ENCODE results near the gene UBE3C.
"Not testable (repeated sequence)": the region's sequence is repeated elsewhere in the genome, so short reads cannot be mapped to it uniquely, and the experiment has no call there.

Gene UBE3C

GRCh38 chr7:157241631-157242030, 102.9 kb downstream of the UBE3C start:
- DNase-seq, result no peak

DNA sequence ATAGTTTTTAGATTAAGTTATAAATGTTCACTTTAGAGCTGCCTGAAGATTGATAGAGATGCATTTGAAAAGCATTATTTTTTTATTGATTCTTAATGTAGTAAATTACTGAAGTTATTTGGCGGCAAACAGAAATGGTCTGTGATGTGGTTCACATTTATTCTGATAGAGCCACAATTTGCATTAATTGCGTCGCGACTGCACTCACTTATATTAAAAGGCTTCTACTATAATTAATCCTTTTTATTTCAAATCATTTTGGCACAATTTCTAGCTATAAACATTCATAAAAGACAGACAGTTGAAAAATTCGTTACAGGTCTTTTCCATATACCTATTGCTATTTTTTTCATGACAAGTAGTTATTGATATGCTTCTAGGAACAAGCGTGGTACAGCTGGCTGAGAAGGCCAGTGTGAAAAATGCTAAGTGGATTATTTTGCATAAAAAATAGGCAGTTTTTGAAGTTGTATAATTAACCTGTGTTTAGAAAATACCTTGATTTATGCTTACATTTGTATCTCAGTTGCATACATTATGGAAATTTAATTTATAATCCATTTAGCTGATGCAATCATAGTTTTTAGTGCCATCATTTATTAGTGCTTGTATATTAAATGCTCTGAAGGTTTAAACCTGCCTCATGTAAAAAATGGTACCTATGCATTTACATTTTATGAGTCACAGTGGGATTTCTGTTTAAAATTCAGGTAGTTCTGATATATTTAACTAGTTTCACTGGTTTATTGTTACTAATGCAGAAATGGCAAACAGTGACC, 106.0 kb downstream of the UBE3C start:
- DNase-seq, result no peak

DNA sequence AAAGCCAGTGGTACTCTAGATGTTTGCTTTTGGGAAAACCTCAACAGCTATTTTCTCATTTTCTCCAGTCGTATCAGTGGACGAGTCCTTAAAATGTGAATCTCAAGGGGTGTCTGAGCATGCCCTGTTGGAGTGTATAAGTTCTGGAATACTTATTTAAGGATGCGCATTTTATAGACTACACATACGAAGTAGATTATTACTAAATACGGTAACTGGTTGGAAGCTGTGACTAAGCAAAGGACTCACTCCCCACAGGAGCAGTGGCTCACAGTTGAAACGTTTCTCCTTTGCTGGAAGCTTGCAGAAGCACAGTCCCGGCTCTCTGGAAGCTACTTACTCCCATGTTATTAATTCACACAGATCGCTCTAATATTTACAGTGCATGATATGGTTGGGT, 107.3 kb downstream of the UBE3C start:
- DNase-seq, result no peak

GRCh38 chr7:157248659-157249058, 109.9 kb downstream of the UBE3C start:
- DNase-seq, result no peak

DNA sequence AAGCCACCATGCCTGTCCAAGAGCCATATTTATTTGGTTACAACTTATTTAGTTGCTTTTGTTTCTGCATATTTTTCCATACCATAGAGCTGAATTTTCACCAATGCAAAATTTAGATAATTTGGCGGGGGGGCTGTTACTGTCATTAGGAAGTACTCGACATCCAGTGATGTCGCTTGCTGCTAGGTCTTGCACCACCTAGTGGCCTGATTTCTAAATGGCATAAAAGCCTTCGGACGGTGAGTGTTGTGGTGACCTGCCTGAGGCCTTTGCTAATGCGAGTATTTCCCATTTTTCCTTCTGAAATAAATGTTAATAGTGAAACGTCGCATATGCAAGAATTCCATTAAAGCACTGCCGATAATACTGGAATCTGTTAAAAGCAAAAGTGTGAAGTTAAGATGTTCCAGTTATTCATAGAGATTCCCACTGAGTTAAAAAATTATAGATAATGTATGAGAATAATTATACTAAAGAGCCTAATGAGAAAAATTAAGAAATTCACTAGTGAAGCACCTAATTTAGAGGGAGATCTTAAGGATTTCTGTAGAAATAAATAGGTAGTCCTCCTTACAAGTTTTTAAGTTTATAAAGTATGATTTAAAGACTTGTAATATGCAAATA, 112.0 kb downstream of the UBE3C start:
- peak; percentile 34 for DNase-seq

- not testable (repeated sequence) for DNase-seq
Observed at GRCh38 chr7:157251817-157252216, 113.1 kb downstream of the UBE3C start.

GRCh38 chr7:157253850-157254249, 115.1 kb downstream of the UBE3C start:
- no peak for DNase-seq

DNA sequence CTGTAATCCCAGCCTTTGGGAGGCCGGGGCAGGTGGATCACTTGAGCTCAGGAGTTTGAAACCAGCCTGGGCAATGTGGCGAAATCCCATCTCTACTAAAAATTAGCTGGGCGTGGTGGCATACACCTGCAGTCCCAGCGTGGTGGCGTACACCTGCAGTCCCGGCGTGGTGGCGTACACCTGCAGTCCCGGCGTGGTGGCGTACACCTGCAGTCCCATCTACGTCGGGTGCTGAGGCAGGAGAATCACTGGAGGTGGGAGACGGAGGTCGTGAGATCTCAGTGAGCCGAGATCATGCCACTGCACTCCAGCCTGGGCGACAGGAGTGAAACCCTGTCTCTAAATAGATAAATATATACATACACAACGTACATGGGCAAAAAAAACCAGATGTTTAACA, 116.1 kb downstream of the UBE3C start:
- not testable (repeated sequence) for DNase-seq

GRCh38 chr7:157255201-157255606, 116.5 kb downstream of the UBE3C start:
- no peak for DNase-seq

- DNase-seq, result no peak
Observed at GRCh38 chr7:157263156-157263555, 124.4 kb downstream of the UBE3C start.

DNA sequence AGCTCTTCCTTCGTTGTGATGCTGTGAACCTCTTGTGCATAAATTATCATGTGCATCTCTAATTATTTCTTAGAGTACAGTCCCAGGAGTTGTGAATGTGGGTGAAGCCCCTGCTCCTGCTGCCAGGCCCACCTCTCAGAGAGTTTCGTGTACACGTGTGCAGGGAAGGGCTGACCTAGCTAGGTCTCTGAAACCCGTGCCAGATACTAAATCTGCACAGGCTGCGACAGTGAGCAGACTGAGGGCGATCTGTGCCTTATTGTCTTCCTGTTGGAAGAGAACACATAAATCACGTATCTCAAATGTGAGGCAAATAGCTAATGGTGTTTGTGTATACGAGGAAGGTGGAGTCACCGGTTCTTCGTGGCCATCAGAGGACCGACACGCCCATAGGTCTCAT, 126.3 kb downstream of the UBE3C start:
- no peak for DNase-seq

GRCh38 chr7:157266272-157266671, 127.5 kb downstream of the UBE3C start:
- no peak for DNase-seq

- no peak for DNase-seq
Observed at GRCh38 chr7:157267516-157267915, 128.8 kb downstream of the UBE3C start.

GRCh38 chr7:157267956-157268355, 129.2 kb downstream of the UBE3C start:
- no peak for DNase-seq

DNA sequence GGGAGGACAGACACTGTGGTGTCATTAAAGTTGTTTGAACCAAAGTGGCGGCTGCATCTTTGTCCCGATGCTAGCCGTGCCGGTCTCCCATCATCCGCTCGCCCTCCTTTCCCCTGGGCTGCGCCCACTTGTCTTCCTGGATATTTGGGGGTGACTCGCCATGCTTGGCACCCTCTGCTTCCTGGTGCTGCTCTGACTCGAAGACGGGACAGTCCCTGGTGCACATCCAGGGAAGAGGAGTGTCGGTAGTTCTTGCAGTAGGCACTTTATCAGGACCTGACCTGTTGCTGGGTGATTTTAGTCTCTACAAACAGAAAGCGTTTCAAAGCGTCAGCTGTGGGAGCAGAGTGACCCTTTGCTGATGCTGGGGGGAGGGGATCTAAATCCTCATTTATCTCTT, 129.8 kb downstream of the UBE3C start:
- DNase-seq, result no peak

DNA sequence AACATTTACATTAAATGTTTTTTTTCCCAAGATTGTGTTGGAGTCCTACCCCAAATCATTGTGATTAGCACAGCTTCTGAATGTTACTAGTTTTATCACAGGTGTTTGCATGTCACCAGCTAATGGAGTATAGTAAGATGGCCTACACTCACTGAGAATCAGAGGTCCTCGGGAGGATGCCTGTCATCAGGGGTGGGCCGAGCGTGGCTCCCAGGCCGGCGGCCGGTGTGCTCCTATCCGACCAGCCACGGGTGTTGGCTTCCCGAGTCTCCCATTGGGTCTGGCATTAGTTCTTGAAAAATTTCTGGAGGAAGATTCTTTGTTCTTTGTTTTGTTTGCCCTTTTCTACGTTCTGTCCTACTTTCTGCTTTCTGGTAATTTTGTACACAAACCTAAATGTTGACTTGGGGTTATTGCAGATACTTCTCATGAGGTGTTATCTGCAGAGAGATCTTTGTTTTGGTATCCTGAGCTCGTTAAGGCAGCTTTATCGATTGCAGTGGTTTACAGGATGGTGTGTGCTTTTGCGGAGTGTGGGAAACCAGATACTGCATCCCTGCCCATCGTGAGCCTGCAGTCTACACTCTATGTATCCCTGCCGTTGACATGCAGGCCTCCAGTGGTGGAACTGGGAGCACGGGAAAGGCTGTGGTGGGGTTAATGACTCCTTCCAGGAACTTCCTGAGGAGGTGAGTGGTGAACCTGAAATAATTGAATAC, 130.8 kb downstream of the UBE3C start:
- no peak for DNase-seq

GRCh38 chr7:157270060-157270444, 131.3 kb downstream of the UBE3C start:
- DNase-seq, result no peak

DNA sequence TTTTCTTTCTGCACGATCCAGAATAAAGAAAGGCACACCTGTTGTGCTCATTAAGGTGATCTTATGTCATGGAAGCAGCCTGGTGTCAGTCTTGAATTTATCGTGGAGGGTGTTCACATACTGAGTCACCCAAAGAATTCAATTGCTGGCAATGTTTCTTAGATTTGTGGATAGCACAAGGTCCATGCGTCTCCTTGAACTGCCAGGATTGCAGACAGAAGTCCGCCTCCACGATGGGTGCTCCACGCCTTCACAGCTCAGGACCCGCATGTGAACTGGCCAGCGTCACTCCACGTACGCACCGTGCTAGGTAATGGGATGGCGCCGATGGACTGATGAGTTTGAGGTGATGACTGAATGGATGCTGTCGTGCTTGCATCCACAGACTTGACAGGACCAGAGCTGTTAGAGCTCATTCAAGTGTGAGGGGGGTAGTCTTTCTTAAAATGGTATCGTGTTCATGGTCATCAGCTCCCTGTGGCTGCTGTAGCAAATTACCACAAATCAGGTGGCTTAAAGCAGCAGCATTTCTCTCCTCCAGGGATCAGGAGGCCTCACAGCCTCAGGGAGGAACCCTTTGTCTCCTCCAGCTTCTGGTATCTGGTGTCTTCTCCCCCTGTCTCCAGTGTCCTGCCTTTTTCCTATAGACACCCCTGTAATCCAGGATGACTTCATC, 132.7 kb downstream of the UBE3C start:
- no peak for DNase-seq

DNA sequence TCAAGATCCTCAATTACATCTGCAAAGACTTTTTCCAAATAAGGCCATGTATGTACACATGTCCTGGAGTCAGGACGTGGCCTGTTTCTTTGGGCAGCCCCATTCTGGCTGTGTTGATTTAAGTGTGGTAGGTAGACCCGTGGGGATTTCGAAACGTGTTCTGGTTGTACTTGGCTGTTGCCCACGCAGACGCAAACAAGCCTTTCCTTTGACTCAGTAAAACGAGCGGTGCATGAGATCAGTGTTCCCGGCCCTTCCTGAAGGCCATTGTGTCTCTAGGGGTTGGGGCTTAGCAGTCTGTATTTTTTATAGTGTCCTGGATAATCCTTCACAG, 133.2 kb downstream of the UBE3C start:
- no peak for DNase-seq

DNA sequence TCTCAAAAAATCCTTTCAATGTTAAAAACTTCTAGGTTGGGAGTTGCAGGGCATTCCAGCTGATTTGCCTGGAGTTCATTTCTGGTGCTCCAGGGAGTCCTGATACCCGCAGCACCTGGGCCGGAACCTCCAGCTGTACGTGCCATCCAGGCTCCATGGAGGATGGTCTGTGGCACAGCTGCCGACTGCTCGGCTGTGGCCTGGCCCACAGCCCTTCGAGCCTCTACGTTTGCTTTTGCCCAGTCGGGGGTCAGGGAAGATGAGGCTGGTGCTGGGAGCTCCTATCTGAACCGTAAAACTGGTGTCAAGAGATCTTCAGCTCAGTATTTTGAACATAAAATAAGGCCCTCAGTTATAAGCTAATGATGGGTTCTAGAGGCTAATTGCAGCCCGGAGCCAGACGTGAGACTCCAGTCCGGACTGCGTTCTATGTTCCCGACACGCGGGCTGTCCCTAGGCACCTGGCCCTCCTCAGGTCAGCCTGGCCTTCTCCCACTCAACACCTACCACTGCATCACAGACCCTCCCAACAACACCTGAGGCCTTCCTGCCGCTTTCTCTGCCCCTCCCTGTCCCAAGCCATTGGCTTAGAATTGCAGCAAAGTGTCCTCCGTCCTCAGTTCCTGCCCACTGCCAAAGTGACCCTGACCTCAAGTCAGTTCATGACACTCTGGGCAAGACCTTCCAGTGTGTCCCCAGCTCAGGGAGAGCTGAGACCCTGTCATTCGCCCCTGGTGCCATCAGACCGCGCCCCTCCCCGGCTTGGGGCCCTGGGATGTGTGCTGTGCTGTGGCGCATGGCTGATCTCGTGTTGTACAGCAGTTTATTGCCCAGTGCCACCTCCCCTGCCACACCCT, 133.9 kb downstream of the UBE3C start:
- DNase-seq, result no peak

DNA sequence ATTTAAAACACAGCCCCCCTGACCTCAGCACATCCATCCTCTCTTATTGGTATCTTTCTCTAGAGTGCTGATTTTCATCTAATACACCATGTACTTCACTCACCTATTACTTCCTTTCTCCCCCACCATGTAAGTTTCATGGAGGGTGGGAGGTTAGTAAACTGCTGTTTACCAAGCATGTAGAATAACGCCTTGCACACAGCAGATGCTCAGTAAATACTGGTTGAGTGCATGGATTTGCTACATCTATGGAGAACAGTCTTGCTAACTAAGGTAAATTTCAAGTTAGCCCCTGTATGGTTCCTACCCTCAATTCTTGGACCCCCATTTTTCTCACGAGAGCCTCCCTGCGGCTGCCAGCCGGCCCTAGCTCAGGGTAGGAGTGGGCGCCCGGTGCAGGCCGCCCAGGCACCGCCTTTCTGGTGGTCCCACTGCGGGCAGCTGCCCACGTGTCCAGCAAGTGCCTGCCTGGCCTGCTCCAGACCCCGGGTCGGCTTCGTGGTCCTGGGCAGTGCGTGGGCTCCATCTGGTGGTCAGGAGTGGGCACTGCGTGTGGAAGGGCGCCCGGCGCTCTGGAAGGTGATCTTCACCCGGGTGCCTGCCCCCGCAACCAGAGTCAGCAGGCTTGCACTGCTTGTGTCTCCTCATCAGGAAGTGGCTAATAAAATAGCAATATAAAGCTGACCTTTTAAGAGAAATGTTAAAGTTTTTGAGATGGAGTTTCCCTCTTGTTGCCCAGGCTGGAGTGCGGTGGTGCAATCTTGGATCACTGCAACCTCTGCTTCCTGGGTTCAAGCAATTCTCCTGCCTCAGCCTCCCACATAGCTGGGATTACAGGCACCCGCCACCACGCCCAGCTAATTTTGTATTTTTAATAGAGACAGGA, 134.7 kb downstream of the UBE3C start:
- peak; percentile 69 for DNase-seq
